Activated CD4-positive, alpha-beta T cell treated with anti-CD3 and anti-CD28 coated beads, Interleukin-10, Interleukin-2, amounts not matched to agents 100 ng/mL and 50 ng/mL, durations not matched to agents 16 hours and 8 hours (primary cell): ENCODE measurements around the gene GABBR2.

ENCODE experiments used
- DNase-seq: peaks from one replicate; pipeline ENCODE4 v3.0.0-alpha.2; 2020

The GABBR2 gene

DNA sequence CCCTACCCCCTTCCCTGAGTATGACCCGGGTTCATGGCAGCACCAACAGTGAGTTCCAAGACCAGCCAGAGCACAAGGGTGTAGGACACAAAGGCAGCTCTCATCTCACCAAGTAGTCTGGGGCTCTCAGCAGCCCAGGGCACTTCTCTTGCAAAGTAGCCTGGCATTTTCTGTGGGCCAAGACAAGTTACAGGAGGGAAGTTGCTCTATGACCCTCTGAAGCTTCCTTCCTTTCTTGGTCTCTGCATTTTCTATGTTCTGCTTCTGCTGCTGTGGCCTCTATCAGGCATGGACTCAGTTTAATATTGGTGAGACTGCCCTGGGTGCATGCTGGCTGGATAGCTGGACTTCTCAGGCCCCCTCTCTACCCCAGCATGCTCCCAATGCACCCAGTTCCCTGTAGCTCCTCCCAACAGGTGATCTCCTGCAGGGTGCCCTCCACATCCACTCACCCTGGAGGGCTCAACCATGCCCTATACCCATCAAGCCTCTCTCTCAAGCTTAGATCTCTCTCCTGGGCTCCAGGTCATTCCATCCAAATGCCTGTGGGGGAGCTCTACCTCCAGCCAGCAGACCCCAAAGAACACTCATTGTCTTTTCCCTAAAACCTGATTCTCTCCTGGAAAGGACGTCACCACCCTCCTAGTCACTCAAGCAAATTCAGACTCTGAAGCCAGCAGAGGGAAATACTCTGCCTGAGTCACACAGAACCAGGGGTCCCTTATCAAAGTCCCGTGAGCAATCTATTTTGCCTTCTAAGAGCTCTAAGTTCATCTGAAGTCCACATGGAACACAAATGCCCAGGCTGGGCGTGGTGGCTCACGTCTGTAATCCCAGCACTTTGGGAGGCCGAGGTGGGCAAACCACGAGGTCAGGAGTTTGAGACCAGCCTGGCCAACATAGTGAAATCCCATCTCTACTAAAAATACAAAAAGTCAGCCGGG, 467.1 kb downstream of the GABBR2 start:
- no peak for DNase-seq

DNA sequence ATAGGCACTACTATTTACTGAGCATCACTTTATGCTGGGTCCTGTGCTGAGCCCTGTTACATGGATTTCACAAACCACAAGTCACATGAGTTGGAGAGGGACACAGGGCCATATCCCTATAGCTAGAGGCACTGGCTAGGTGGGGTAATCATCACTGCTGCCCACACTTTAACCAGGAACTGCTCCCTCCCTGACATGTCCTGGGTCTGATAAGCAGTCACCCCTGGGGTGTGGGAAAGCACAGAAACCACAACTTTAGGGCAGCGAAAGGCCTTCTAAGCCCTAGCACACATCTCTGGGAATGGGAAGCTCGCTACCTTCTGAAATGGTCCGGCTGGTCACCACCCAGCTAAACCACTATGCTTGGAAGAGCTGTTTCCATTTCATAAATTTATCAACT, 468.3 kb downstream of the GABBR2 start:
- no peak for DNase-seq
